Tibial artery (tissue), 4 donors: ENCODE results near the gene ZNF468.
"Not testable (repeated sequence)": the region's sequence is repeated elsewhere in the genome, so short reads cannot be mapped to it uniquely, and the experiment has no call there.

Experiments
- DNase-seq, 2 donors: peaks; one replicate each; pipeline ENCODE4 v3.0.0-alpha.2; 2019
- H3K27ac ChIP-seq, 2 donors: fragments of 200-600 bp; sonication (generic) in 1 of 2; 1 replicate in 1 of 2; 2 replicates in 1 of 2; pipeline ENCODE4 v1.5.1; 2018 to 2019; ENCODE audit warnings: mild to moderate bottlenecking in 1 of 2
- H3K27me3 ChIP-seq, 2 donors: fragments of 200-600 bp; sonication (generic) in 1 of 2; one replicate each; pipeline versions ENCODE4 v1.5.1 to v1.6.0; 2016 to 2019
- H3K36me3 ChIP-seq, 3 donors: fragments of 200-600 bp; sonication (generic) in 2 of 3; one replicate each; pipeline ENCODE4 v1.5.1; 2016 to 2019; ENCODE audit warnings: mild to moderate bottlenecking in 2 of 3
- H3K4me1 ChIP-seq, 4 donors: fragments of 200-600 bp; sonication (generic) in 2 of 4; 1 replicate in 3 of 4; 2 replicates in 1 of 4; pipeline ENCODE4 v1.5.1; 2016 to 2019
- H3K4me3 ChIP-seq, 2 donors: fragments of 200-600 bp; sonication (generic) in 1 of 2; 1 replicate in 1 of 2; 2 replicates in 1 of 2; pipeline ENCODE4 v1.5.1; 2018 to 2019; ENCODE audit warnings: mild to moderate bottlenecking in 2 of 2
- H3K9me3 ChIP-seq, 3 donors: fragments of 200-600 bp; sonication (generic) in 1 of 3; one replicate each; pipeline ENCODE4 v1.5.1; 2016 to 2019
- CTCF ChIP-seq, 2 experiments: fragments of 200-600 bp in 1 of 2; fragments of 450-650 bp in 1 of 2; IDR thresholded peaks; one replicate each; pipeline ENCODE4 v1.5.1; 2017 to 2019; ENCODE audit warnings: antibody characterized with exemption in 2 of 2, mild to moderate bottlenecking in 1 of 2, moderate library complexity in 1 of 2
- intact Hi-C: fragments of 100-400 bp; cut with DNase I; formaldehyde crosslinking; loops from one replicate; pipeline ENCODE4 v1.15.0; 2023; ENCODE audit warnings: low total_unique reads

The ZNF468 gene

GRCh38 chr19:52871466-52871865 is 14.0 kb upstream of the ZNF468 start:
- H3K4me1 ChIP-seq, result no peaks in the 10 kb centered on the region
- no peak for TF ChIP-seq CTCF (IDR thresholded peaks at IDR 0.05)
- intact Hi-C loops, result no loop called here
- H3K27me3 ChIP-seq, result no peaks in the 10 kb centered on the region
- H3K9me3 ChIP-seq, result peaks cover 0 to 2% (median 0%) of the 10 kb centered on the region in 3 donors
- H3K4me3 ChIP-seq, result no peak overlapping the region
- no peak for DNase-seq
- no peak overlapping the region for H3K27ac ChIP-seq
- H3K36me3 ChIP-seq, result no peaks in the 10 kb centered on the region

GRCh38 chr19:52868031-52868430 is 10.6 kb upstream of the ZNF468 start:
- DNase-seq, H3K27ac ChIP-seq, H3K4me3 ChIP-seq, intact Hi-C loops, H3K4me1 ChIP-seq, H3K9me3 ChIP-seq, H3K36me3 ChIP-seq, H3K27me3 ChIP-seq: not testable (repeated sequence)

GRCh38 chr19:52856540-52857377 is 660 bp downstream of the ZNF468 start:
- Histone ChIP-seq H3K4me1 (peaks cover 0 to 12% (median 2%) of the 10 kb centered on the region in 4 donors), H3K27ac (peak overlapping the region; percentile 75 to 76), H3K36me3 (peaks cover 25 to 27% (median 25%) of the 10 kb centered on the region in 3 donors), H3K4me3 (peak overlapping the region; percentile 57 to 73)
- peak in 1 of 2 donors; percentile 70 for DNase-seq
- not testable (repeated sequence) for H3K27me3 ChIP-seq, H3K9me3 ChIP-seq
- intact Hi-C loops, result loop anchor here (5.0 kb wide), 1 partner anchor 34 kb away; the partner anchor contains the start of gene ZNF28

- not testable (repeated sequence) for H3K27me3 ChIP-seq
Observed at GRCh38 chr19:52847352-52847751, 10.1 kb downstream of the ZNF468 start.

GRCh38 chr19:52840825-52841465 is 16.5 kb downstream of the ZNF468 start:
- H3K4me1 ChIP-seq, H3K27ac ChIP-seq, DNase-seq, H3K27me3 ChIP-seq, H3K4me3 ChIP-seq, intact Hi-C loops: not testable (repeated sequence)
- H3K9me3 ChIP-seq, result peaks cover 4 to 90% (median 53%) of the 10 kb centered on the region in 3 donors
- peaks cover 86 to 98% (median 97%) of the 10 kb centered on the region in 3 donors for H3K36me3 ChIP-seq

More at GRCh38 chr19:52847352-52847751, 10.1 kb downstream of the ZNF468 start:
- H3K9me3 ChIP-seq, result peaks cover 0 to 38% (median 16%) of the 10 kb centered on the region in 3 donors
- DNase-seq, H3K4me3 ChIP-seq, intact Hi-C loops, H3K4me1 ChIP-seq, H3K27ac ChIP-seq: not testable (repeated sequence)
- peaks cover 95 to 99% (median 96%) of the 10 kb centered on the region in 3 donors for H3K36me3 ChIP-seq

- H3K27ac ChIP-seq, H3K4me3 ChIP-seq, intact Hi-C loops, H3K27me3 ChIP-seq, H3K4me1 ChIP-seq, DNase-seq: not testable (repeated sequence)
- peaks cover 24 to 36% (median 31%) of the 10 kb centered on the region in 3 donors for H3K36me3 ChIP-seq
- H3K9me3 ChIP-seq, result peaks cover 0 to 28% (median 14%) of the 10 kb centered on the region in 3 donors
Observed at GRCh38 chr19:52834289-52834688, 23.1 kb downstream of the ZNF468 start.

- Histone ChIP-seq H3K36me3 (peaks cover 16 to 28% (median 24%) of the 10 kb centered on the region in 3 donors), H3K9me3 (peaks cover 0 to 21% (median 7%) of the 10 kb centered on the region in 3 donors)
- intact Hi-C loops, H3K4me3 ChIP-seq, H3K27ac ChIP-seq, H3K27me3 ChIP-seq, DNase-seq, H3K4me1 ChIP-seq: not testable (repeated sequence)
Observed at GRCh38 chr19:52833541-52833940, 23.9 kb downstream of the ZNF468 start.

GRCh38 chr19:52829866-52830265 is 27.6 kb downstream of the ZNF468 start:
- not testable (repeated sequence) for H3K4me1 ChIP-seq

GRCh38 chr19:52825765-52826164 is 31.7 kb downstream of the ZNF468 start:
- H3K27ac ChIP-seq, result no peak overlapping the region
- H3K27me3 ChIP-seq, result no peaks in the 10 kb centered on the region
- intact Hi-C loops, result no loop called here
- no peaks in the 10 kb centered on the region for H3K9me3 ChIP-seq
- peaks cover 0 to 3% (median under 1%) of the 10 kb centered on the region in 4 donors for H3K4me1 ChIP-seq
- no peak for DNase-seq
- no peak overlapping the region for H3K4me3 ChIP-seq
- no peaks in the 10 kb centered on the region for H3K36me3 ChIP-seq
- no peak for TF ChIP-seq CTCF (IDR thresholded peaks at IDR 0.05)

More at GRCh38 chr19:52829866-52830265, 27.6 kb downstream of the ZNF468 start:
- H3K27ac ChIP-seq, intact Hi-C loops, DNase-seq, H3K4me3 ChIP-seq, H3K36me3 ChIP-seq, H3K9me3 ChIP-seq, H3K27me3 ChIP-seq: not testable (repeated sequence)
